ENCODE data around the gene HEATR9. TPM values are rescaled to one million over a fixed set of nuclear protein-coding genes. Genes with fewer than 3 reads are reported as not detected.

HEATR9 gene
- polyA plus RNA-seq, 3 donors: not detected

DNA sequence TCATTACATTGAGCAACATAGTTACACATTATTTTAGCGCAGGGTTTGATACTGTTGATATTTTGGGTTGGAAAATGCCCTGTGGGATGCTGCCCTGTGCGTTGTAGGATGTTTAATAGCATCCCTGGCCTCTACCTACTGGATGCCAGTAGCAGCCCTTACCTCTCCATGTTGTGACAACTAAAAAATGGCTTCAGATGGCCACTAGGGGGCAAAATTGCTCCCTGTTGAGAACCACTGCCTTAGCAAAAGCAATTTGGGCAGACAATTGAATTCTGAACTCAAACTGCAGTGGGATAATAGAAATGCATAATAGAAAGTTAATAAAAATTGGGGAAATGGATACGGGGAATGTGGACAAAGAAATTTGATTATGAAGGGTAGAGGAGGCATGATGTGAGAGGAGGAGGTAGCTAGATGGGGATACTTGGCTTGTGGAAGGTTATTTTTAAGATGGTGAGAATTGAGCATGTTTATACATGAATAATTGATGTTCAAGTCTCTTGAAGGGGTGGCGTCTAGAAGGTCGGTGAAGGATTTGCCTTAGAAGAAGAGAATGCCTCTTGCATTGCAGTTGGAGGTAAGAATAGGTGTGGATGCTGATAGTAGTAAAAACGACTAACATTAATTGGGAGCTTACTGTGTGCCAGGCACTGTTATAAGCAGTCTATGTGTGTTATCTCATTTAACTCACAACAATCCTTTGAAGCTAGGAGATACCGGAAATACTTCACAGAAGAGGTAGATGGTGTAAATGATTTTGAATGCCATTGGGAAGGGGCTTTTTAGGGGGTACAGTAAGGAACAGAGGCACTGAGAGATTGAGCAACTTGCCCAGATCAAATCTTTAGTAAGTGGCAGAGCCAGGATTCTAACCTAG, 19.0 kb downstream of the HEATR9 start:
- DNase-seq: peak; percentile 17 to 53 (median 45)
- no peaks in the 10 kb centered on the region for H3K79me2 ChIP-seq (ENCODE audit: insufficient read depth, low read length)
- Mint-ChIP-seq H3K27me3 (ENCODE audit: low read depth in 3 of 3) (peaks cover 0 to 1% (median 0%) of the 10 kb centered on the region in 3 donors), H3K4me3 (no peak overlapping the region), H3K9me3 (no peaks in the 10 kb centered on the region), H3K36me3 (peaks cover 63 to 75% of the 10 kb centered on the region in 2 donors), H3K27ac (peak overlapping the region in 1 of 7 donors; percentile 0), H3K4me1 (no peaks in the 10 kb centered on the region)
- H3K27ac ChIP-seq (ENCODE audit: low read depth in 1 of 2, low read length in 2 of 2): no peak overlapping the region
- no peaks in the 10 kb centered on the region for H3K9me3 ChIP-seq (replicated peaks in 1 of 2; ENCODE audit: control insufficient read depth in 1 of 2, insufficient read depth in 1 of 2, low read length in 2 of 2)
- H3K4me2 ChIP-seq (replicated peaks; ENCODE audit: extremely low read depth, low read length, poor library complexity, severe bottlenecking): no peak overlapping the region
- no peak overlapping the region for H3K9ac ChIP-seq (ENCODE audit: insufficient read depth, low read length, poor library complexity, severe bottlenecking)
- H3K4me3 ChIP-seq (replicated peaks in 1 of 3; ENCODE audit: low read depth in 2 of 3, low read length in 3 of 3): no peak overlapping the region
- TF ChIP-seq, protein P1, sequence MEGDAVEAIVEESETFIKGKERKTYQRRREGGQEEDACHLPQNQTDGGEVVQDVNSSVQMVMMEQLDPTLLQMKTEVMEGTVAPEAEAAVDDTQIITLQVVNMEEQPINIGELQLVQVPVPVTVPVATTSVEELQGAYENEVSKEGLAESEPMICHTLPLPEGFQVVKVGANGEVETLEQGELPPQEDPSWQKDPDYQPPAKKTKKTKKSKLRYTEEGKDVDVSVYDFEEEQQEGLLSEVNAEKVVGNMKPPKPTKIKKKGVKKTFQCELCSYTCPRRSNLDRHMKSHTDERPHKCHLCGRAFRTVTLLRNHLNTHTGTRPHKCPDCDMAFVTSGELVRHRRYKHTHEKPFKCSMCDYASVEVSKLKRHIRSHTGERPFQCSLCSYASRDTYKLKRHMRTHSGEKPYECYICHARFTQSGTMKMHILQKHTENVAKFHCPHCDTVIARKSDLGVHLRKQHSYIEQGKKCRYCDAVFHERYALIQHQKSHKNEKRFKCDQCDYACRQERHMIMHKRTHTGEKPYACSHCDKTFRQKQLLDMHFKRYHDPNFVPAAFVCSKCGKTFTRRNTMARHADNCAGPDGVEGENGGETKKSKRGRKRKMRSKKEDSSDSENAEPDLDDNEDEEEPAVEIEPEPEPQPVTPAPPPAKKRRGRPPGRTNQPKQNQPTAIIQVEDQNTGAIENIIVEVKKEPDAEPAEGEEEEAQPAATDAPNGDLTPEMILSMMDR (IDR thresholded peaks at IDR 0.05): peak; percentile 86
- 87% methylated on average over 3 of the region's 7 CpGs for WGBS (ENCODE audit: insufficient coverage)
- intact Hi-C loops (cut with micrococcal nuclease): no loop called here
- no peaks in the 10 kb centered on the region for H3K4me1 ChIP-seq (ENCODE audit: control insufficient read depth in 1 of 2, insufficient read depth in 2 of 2, low read length in 2 of 2)
- no peak overlapping the region for H2AFZ ChIP-seq (ENCODE audit: insufficient read depth, low read depth, low read length, poor library complexity, severe bottlenecking)
- H4K20me1 ChIP-seq (ENCODE audit: insufficient read depth, low read length): peaks cover 7% of the 10 kb centered on the region
- no peaks in the 10 kb centered on the region for H3K27me3 ChIP-seq (ENCODE audit: control insufficient read depth in 2 of 2, insufficient read depth in 2 of 2, low read length in 2 of 2)
- peaks cover 31 to 73% of the 10 kb centered on the region in 2 donors for H3K36me3 ChIP-seq (replicated peaks in 1 of 2; ENCODE audit: control insufficient read depth in 1 of 2, insufficient read depth in 2 of 2, low read length in 2 of 2)

DNA sequence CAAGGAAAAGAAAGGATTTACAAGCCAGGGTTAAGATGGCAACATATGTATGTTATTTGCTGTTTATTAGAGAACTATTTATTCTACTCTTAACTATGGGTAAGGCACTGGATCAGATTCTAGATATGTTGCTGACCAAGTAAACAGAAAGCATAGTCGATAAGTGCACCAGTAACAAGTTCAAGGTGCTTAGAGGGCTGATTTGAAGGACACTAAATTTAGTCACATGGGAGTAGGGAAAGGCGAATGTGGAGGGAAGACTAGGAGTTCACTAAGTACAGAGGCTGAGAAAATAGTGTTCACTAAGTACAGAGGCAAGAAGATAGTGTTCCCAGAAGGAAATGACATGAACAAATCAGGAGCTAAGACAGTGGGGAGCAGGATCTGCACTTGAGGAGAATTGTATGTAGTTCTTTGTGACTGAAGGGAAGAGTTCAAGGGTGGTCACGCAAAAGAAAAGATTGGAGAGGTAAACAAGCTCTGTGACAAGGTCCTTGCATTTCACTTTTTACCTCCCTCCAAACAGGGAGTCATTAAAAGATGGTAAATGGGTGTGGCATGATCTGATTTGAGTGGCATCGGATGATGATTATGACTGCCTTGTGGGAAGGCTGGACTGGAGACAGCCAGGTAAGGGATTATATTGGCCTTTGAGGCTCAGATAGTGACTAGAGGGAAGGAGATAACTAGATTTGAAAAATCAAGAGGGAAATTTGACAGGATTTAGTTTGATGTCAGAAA, 20.9 kb downstream of the HEATR9 start:
- Histone ChIP-seq H3K36me3 (replicated peaks in 1 of 2; ENCODE audit: control insufficient read depth in 1 of 2, insufficient read depth in 2 of 2, low read length in 2 of 2) (peaks cover 50 to 87% of the 10 kb centered on the region in 2 donors), H3K4me1 (ENCODE audit: control insufficient read depth in 1 of 2, insufficient read depth in 2 of 2, low read length in 2 of 2) (no peaks in the 10 kb centered on the region), H3K27me3 (ENCODE audit: control insufficient read depth in 2 of 2, insufficient read depth in 2 of 2, low read length in 2 of 2) (no peaks in the 10 kb centered on the region), H3K4me3 (replicated peaks in 1 of 3; ENCODE audit: low read depth in 2 of 3, low read length in 3 of 3) (no peak overlapping the region), H3K9ac (ENCODE audit: insufficient read depth, low read length, poor library complexity, severe bottlenecking) (no peak overlapping the region), H3K4me2 (replicated peaks; ENCODE audit: extremely low read depth, low read length, poor library complexity, severe bottlenecking) (no peak overlapping the region), H4K20me1 (ENCODE audit: insufficient read depth, low read length) (peaks cover 16% of the 10 kb centered on the region), H3K79me2 (ENCODE audit: insufficient read depth, low read length) (no peaks in the 10 kb centered on the region), H2AFZ (ENCODE audit: insufficient read depth, low read depth, low read length, poor library complexity, severe bottlenecking) (no peak overlapping the region), H3K27ac (ENCODE audit: low read depth in 1 of 2, low read length in 2 of 2) (peak overlapping the region in 1 of 2 donors; percentile 18), H3K9me3 (replicated peaks in 1 of 2; ENCODE audit: control insufficient read depth in 1 of 2, insufficient read depth in 1 of 2, low read length in 2 of 2) (no peaks in the 10 kb centered on the region)
- H3K27ac Mint-ChIP-seq: peak overlapping the region in 3 of 7 donors; percentile 9 to 22 (median 16)
- DNase-seq: no peak
- WGBS (ENCODE audit: insufficient coverage): 93% methylated on average over 3 of the region's 4 CpGs
- TF ChIP-seq, protein P1 (IDR thresholded peaks at IDR 0.05): no peak
- H3K27me3 Mint-ChIP-seq (ENCODE audit: low read depth in 3 of 3): peaks cover 0 to 1% (median 0%) of the 10 kb centered on the region in 3 donors
- H3K4me1 Mint-ChIP-seq: no peaks in the 10 kb centered on the region
- peaks cover 68 to 89% of the 10 kb centered on the region in 2 donors for H3K36me3 Mint-ChIP-seq
- no peak overlapping the region for H3K4me3 Mint-ChIP-seq
- no peaks in the 10 kb centered on the region for H3K9me3 Mint-ChIP-seq
- intact Hi-C loops (cut with micrococcal nuclease): no loop called here
